Measurements from ENCODE around the gene PARVA.

PARVA gene

GRCh38 chr11:12441231-12441861 is 64.0 kb downstream of the PARVA start:
- no peak for TF ChIP-seq CTCF (IDR thresholded peaks at IDR 0.05)

- no peak for TF ChIP-seq CTCF (IDR thresholded peaks at IDR 0.05)
Observed at GRCh38 chr11:12444601-12445000, 67.2 kb downstream of the PARVA start.

GRCh38 chr11:12445001-12445400 is 67.6 kb downstream of the PARVA start:
- TF ChIP-seq CTCF (IDR thresholded peaks at IDR 0.05), result no peak

GRCh38 chr11:12446863-12447262 is 69.5 kb downstream of the PARVA start:
- no peak for TF ChIP-seq CTCF (IDR thresholded peaks at IDR 0.05)

- no peak for TF ChIP-seq CTCF (IDR thresholded peaks at IDR 0.05)
Observed at GRCh38 chr11:12448131-12448939, 71.0 kb downstream of the PARVA start.

GRCh38 chr11:12449961-12450715 is 72.8 kb downstream of the PARVA start:
- TF ChIP-seq CTCF (IDR thresholded peaks at IDR 0.05), result no peak

- no peak for TF ChIP-seq CTCF (IDR thresholded peaks at IDR 0.05)
Observed at GRCh38 chr11:12451179-12451814, 73.9 kb downstream of the PARVA start.
